ENCODE results near the gene DGKD. TPM values are rescaled to one million over a fixed set of nuclear protein-coding genes. Genes with fewer than 3 reads are reported as not detected.

Gene DGKD
- total and polyA plus RNA-seq, 2 donors (not counting 1 experiment from before 2014, with no cell fraction given): 224 to 396 TPM

DNA sequence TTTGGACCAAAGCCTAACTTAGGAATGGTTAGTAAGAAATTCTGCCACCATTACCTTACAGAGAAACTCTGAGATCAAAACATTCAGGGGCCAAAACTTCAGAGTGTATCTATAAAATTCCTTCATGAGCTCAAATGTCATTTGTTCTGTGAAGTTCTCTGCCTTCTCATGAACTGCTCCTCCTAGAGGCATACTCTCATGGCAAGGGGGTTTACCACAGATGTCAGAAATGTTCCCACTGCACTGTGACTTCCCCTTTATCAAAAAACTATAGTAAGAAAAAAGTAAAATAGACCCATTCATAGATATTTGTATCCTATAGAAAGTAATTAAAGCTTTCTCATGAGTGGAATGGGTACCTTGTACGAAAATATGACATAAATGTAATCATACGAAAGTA lies 143.8 kb downstream of the DGKD start:
- H3K36me3 ChIP-seq (replicated peaks in 1 of 2; ENCODE audit: control extremely low read depth in 1 of 2, control insufficient read depth in 1 of 2, extremely low read depth in 1 of 2, insufficient read depth in 2 of 2, low read length in 1 of 2): peaks cover 3% of the 10 kb centered on the region in 2 experiments
- intact Hi-C loops (cut with micrococcal nuclease): no loop called here
- no peak overlapping the region for H3K4me3 ChIP-seq (ENCODE audit: control extremely low read depth in 1 of 5, extremely low read depth in 1 of 5, insufficient read depth in 1 of 5, low read depth in 2 of 5, low read length in 4 of 5)
- Mint-ChIP-seq H3K27me3 (no peaks in the 10 kb centered on the region), H3K9me3 (ENCODE audit: insufficient read depth) (peaks cover 8% of the 10 kb centered on the region), H3K27ac (peak overlapping the region; percentile 33), H3K4me3 (no peak overlapping the region), H3K4me1 (peaks cover 18% of the 10 kb centered on the region)
- peaks cover 7 to 11% of the 10 kb centered on the region in 2 donors for H3K4me1 ChIP-seq (ENCODE audit: control insufficient read depth in 2 of 2, insufficient read depth in 2 of 2, low read length in 2 of 2)
- WGBS (ENCODE audit: insufficient coverage): no CpG with 5 or more reads among the region's 2 CpGs
- no peaks in the 10 kb centered on the region for H3K79me2 ChIP-seq (ENCODE audit: control insufficient read depth, insufficient read depth, low read length)
- H3K9me3 ChIP-seq (ENCODE audit: control extremely low read depth in 1 of 3, control insufficient read depth in 2 of 3, insufficient read depth in 1 of 3, low read length in 2 of 3): peaks cover under 1 to 12% (median 6%) of the 10 kb centered on the region in 3 donors
- H4K20me1 ChIP-seq (ENCODE audit: control insufficient read depth, insufficient read depth, low read length, poor library complexity, severe bottlenecking): no peaks in the 10 kb centered on the region
- ChIA-PET CTCF (interaction anchor here (0.9 to 2.3 kb wide), 8 partner anchors 8 to 213 kb away, joined by 3 to 11 read pairs (median 4); no protein-coding TSS in a partner anchor), POLR2A (no interaction called here)
- peak overlapping the region; percentile 36 for H3K4me2 ChIP-seq (replicated peaks; ENCODE audit: low read depth, low read length, poor library complexity, severe bottlenecking)
- H2AFZ ChIP-seq (ENCODE audit: insufficient read depth, low read depth, low read length, poor library complexity, severe bottlenecking): peak overlapping the region; percentile 40
- TF ChIP-seq EZH2 (IDR thresholded peaks at IDR 0.05; ENCODE audit: borderline replicate concordance, insufficient read depth, low read depth, low read length, poor library complexity, severe bottlenecking): no peak
- TF ChIP-seq, protein P1, sequence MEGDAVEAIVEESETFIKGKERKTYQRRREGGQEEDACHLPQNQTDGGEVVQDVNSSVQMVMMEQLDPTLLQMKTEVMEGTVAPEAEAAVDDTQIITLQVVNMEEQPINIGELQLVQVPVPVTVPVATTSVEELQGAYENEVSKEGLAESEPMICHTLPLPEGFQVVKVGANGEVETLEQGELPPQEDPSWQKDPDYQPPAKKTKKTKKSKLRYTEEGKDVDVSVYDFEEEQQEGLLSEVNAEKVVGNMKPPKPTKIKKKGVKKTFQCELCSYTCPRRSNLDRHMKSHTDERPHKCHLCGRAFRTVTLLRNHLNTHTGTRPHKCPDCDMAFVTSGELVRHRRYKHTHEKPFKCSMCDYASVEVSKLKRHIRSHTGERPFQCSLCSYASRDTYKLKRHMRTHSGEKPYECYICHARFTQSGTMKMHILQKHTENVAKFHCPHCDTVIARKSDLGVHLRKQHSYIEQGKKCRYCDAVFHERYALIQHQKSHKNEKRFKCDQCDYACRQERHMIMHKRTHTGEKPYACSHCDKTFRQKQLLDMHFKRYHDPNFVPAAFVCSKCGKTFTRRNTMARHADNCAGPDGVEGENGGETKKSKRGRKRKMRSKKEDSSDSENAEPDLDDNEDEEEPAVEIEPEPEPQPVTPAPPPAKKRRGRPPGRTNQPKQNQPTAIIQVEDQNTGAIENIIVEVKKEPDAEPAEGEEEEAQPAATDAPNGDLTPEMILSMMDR (IDR thresholded peaks at IDR 0.05): peak; percentile 32
- peak; percentile 62 for ATAC-seq (ENCODE audit: low read depth)
- DNase-seq: peak; percentile 51
- H3K27ac ChIP-seq (ENCODE audit: low read length in 2 of 2): no peak overlapping the region
- H3K27me3 ChIP-seq (replicated peaks in 1 of 4; ENCODE audit: control extremely low read depth in 1 of 4, control insufficient read depth in 3 of 4, insufficient read depth in 4 of 4, low read length in 3 of 4): no peaks in the 10 kb centered on the region
- no peak overlapping the region for H3K9ac ChIP-seq (ENCODE audit: low read length)

DNA sequence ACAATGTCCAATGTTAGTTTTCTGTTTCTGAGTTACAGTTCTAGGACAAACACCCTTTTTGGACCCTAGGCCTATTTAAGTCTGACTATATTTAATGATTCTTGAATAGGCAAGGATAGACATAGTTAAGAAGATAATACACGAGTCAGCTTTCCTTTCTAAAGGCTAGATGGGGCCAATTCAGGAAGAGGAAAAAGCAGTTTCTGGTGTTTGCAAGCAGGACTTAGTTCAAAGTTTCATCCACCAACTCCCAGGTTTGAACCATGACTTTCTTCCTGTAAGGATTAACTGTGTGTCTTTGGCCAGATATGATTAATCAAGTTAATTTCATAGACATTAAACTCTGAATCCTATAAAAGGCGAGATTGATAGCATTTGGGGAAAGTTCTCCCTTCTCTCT lies 145.6 kb downstream of the DGKD start:
- intact Hi-C loops (cut with micrococcal nuclease): no loop called here
- POLR2A ChIA-PET: no interaction called here

More for the DNA sequence above, 145.6 kb downstream of the DGKD start:
- H3K9me3 ChIP-seq (ENCODE audit: control extremely low read depth in 1 of 3, control insufficient read depth in 2 of 3, insufficient read depth in 1 of 3, low read length in 2 of 3): peaks cover 6 to 24% (median 7%) of the 10 kb centered on the region in 3 donors
- no peak overlapping the region for H3K4me3 ChIP-seq (ENCODE audit: control extremely low read depth in 1 of 5, extremely low read depth in 1 of 5, insufficient read depth in 1 of 5, low read depth in 2 of 5, low read length in 4 of 5)
- ATAC-seq (ENCODE audit: low read depth) (no peak), DNase-seq (no peak)
- H3K27ac ChIP-seq (ENCODE audit: low read length in 2 of 2): no peak overlapping the region
- peaks cover 1 to 3% of the 10 kb centered on the region in 2 experiments for H3K36me3 ChIP-seq (replicated peaks in 1 of 2; ENCODE audit: control extremely low read depth in 1 of 2, control insufficient read depth in 1 of 2, extremely low read depth in 1 of 2, insufficient read depth in 2 of 2, low read length in 1 of 2)
- H3K4me2 ChIP-seq (replicated peaks; ENCODE audit: low read depth, low read length, poor library complexity, severe bottlenecking): no peak overlapping the region
- no peak overlapping the region for H3K4me3 Mint-ChIP-seq
- no peak overlapping the region for H3K27ac Mint-ChIP-seq
- no CpG with 5 or more reads among the region's 2 CpGs for WGBS (ENCODE audit: insufficient coverage)
- H3K4me1 Mint-ChIP-seq: peaks cover 24% of the 10 kb centered on the region
- no peak overlapping the region for H3K9ac ChIP-seq (ENCODE audit: low read length)
- H3K9me3 Mint-ChIP-seq (ENCODE audit: insufficient read depth): peaks cover 17% of the 10 kb centered on the region
- no peak overlapping the region for H2AFZ ChIP-seq (ENCODE audit: insufficient read depth, low read depth, low read length, poor library complexity, severe bottlenecking)
- H3K27me3 Mint-ChIP-seq: no peaks in the 10 kb centered on the region
- H3K27me3 ChIP-seq (replicated peaks in 1 of 4; ENCODE audit: control extremely low read depth in 1 of 4, control insufficient read depth in 3 of 4, insufficient read depth in 4 of 4, low read length in 3 of 4): no peaks in the 10 kb centered on the region
- CTCF ChIA-PET: no interaction called here
- TF ChIP-seq, protein P1 (IDR thresholded peaks at IDR 0.05): no peak
- H4K20me1 ChIP-seq (ENCODE audit: control insufficient read depth, insufficient read depth, low read length, poor library complexity, severe bottlenecking): no peaks in the 10 kb centered on the region
- H3K4me1 ChIP-seq (ENCODE audit: control insufficient read depth in 2 of 2, insufficient read depth in 2 of 2, low read length in 2 of 2): peaks cover 7 to 11% of the 10 kb centered on the region in 2 donors
- H3K79me2 ChIP-seq (ENCODE audit: control insufficient read depth, insufficient read depth, low read length): no peaks in the 10 kb centered on the region
